Inferior parietal cortex (tissue), 1 donor: ENCODE measurements around the gene PTPN21.
A peak's percentile ranks its signal among the peaks of the same experiment; 100 is the strongest.

Source experiments
- DNase-seq: peaks from one replicate; pipeline ENCODE4 v3.0.0-alpha.2; 2016; ENCODE audit errors: extremely low spot score

PTPN21 gene

DNA sequence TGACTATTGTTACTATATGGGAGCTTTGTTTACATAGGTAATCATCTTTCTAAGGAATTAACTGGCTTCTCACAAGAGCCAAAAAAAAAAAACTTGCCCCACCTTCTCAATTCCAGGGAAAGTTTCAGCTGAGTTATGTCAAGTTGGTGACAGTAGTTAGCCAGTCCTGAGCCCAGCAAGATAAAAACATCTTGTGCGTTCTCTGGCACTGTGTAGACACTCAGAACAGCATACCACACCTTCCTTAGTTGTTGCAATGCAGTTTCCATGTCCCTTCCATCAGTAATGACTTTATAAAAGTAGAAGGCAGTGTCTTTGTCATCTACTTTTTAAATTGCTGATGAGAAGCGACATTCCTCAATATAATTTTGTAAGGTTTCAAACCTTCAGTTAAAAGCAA is 50.2 kb downstream of the PTPN21 start:
- DNase-seq = no peak

DNA sequence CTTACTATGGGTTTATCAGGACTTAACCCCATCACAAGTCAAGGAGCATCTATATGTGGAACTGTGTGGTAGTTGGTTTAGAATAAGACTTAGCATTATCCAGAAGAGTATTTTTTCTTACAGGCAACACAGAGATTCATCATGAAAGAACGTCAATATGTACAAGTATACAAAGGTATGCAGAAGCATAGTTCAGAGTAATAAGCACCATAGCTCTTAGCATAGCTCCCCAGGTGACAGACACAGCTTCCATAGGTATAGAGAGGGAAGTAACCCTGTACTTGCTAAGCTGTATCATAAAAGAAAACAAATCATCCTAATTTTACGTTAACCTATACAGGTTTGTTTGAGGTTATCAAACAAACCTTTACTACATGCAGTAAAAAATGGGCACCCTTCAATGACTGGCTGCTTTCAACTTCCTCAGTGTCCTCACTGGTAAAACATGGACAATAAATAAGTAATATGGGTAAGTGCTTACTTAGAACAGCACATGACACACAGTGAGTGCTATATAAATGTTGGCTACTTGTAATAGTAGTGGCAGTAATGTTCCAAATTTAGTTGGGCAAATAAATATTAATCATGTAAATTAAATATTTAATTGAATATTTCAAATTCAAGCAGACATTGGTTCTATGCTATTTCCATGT is 50.9 kb downstream of the PTPN21 start:
- no peak for DNase-seq

DNA sequence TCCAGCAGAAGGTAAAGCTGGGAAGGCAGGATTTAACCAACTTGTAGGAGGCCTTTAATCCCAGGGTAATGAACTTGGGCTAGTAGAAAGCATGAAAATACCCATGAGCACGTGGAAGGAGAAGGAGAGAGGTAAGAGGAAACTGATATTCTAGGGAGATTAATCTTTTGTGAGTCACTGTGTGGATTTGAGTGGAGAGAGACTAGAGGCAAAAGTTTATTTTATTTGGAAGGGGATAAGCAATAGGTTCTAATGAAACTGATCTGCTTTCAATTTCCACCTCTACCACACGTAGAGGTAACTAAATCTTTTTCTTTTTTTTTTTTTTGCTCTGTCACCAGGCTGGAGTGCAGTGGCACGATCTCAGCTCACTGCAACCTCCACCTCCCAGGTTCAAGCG is 52.1 kb downstream of the PTPN21 start:
- no peak for DNase-seq

DNA sequence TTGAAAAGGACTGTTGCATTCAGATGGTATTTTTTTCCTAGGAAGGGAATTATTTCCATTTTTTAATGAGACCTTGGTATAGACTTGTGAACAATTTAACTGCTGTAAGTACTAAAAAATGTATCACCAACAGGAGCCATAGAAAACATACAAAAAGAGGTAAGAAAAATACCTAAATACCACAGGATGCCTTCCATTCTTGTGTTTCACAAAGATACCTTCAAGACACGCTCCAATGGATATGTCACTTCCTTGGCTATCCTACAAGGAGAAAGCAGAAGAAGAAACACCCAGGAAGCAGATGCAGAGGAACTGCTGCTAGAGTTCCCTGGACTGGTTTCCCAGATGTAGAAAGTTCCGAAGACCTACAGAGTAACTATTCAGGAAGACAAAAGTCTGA is 54.2 kb downstream of the PTPN21 start:
- no peak for DNase-seq

DNA sequence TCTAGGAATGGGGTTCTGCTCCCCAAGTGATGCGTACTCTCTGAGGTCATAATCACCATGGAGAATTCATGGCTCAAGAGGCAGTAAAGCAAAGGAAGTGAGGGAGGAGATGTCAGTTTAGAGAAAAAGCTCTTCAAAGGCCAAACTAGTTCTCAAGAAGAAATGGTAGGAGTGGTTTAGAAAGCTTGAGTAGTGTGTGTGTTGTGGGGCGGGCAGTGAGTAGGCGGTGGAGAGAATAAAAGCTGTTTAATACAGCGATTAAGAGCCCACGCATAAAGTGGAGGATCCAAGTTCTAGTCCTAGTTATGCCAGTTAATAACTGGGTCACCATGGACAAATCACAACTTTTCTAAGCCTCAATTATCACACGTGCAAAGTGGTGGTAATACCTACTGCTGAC is 55.6 kb downstream of the PTPN21 start:
- DNase-seq = no peak

DNA sequence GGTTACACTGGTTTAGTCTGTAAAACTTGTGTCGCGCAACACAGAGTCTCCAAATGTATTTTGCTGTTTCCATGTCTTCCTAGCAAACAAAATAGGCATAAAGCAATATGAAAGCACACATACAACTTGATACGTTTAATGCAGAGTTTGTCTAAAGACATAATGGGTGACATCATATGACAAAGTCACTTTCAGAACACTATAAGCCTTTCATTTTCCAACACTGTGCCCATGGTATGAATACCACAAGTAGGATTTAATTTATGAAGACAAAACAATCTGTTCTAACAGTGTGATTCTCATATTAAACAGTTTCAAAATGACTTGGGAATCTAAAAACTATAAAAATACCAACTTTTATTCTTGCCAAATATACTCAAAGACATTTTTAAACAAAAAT is 58.4 kb downstream of the PTPN21 start:
- DNase-seq = peak; percentile 51

DNA sequence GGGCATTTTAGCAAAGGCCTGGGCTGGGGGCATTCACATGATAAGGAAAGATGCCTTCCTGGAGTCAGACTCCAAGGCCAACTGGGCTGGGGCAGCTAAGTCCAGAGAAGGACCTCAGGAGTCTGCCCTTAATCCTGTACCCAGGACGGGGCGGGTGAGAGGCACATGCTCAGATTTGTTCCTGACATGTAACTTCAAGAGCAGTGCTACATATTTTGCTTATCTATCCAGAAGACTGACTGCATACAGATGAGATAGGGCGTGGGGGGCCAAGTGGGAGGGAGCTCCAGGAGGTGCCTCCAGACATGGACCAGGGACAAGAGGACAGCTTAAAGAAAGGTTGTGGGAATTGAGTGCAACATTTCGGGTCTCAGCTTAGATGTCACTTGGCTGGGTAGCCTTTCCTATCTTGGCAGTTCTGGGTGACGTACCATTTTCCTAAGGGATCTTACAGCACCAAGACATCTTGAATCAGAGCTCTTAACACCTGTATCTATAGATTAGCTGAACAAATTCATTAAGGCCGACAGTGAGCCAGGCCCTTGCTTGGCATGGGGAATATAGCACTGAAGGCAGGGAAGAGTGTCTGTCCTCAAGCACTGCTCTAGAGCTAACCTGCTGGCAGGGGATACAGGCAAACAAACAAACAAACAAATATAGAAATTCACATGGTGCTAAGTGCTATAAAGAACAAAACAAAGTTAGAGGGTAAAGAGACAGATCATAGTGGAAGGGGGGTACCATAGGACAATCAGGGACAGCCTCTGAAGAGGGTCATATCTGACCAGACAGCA is 61.2 kb downstream of the PTPN21 start:
- no peak for DNase-seq

DNA sequence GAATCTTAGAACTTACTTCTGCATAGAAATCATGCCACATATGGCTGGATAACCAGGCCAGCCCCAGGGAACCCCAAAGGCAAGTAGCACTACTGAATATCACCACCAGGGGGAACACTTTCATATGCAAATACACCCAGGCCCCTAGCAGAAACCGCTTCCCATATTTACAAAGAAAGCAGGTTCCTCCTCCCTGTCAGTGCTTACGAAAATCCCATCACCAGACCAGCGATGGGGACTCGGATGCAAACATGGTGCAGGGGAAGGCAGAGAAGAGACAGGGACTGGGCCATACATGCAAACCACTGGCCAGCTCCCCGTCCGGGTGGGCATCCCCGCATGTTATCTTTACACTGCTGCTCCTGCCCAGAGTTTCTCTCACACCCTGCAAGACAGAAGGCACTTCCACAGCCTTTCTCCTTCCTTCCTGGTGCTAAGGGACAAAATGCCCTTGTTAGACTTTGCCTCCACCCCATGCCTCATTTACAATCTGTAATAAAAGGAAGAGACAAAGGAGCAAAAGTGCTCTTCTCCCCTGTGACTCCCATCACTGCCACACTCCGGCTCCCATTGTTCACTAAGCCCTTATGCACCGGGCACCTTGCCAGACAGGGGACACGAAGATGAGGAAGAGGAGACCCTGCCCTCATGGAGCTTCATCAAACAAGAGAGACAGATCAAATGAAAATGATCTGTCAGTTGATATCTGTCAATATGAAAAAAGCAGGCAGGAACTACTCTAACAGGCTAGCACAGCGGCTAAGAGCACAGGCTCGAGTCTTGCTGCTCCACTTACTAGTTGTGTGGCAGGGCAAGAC is 62.3 kb downstream of the PTPN21 start:
- peak; percentile 87 for DNase-seq

DNA sequence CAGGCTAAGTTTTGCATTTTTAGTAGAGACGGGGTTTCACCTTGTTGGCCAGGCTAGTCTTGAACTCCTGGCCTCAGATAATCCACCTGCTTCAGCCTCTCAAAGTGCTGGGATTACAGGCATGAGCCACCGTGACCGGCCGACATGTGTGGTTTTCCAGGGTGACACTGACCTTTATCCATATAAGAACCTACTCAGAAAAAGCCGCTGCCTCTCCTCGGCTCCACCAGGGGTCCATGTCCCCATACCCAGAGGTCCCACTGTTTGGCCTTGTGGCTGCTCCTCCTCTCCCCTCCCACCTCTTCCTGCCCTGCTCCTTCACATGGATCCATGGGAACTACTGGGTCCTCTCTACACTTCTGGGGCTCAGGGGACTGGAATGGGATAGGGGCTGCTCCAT is 64.6 kb downstream of the PTPN21 start:
- no peak for DNase-seq

DNA sequence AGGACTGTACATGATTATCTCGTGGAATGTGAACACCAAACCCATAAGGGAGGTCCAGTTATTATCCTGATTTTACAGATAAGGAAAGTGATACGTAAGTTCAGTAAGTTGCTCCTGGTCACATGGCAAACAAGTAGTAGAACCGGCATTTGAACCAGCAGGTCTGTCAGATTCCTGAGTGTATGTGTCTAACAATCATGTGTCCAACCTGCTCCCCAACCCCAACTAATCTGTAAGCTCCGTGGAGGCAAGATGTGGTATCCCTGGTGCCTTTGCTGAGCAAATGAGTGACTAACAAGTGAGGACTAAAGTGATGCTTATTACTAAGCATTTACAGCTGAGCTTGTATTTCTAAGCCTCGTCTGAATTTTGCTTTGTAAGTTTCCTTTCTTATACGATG is 65.9 kb downstream of the PTPN21 start:
- DNase-seq = no peak

DNA sequence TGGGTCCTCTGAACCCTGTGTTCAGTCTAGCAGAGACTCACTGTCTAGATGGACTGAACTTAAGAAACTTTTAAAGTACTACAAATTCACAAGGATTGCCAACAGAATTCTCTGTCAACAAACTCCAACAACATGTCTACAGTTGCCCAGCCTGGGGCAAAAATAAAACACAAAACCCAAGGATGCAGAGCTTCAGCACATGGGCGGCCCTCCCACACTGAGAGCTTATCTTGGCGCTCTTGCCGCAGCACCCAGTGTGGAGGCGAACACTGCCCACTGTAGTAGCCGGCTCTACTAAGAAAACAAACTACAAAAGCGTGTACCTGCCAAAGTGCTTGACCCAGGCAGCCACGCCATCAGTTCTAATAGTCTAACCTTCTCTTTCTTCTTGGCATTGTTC is 66.7 kb downstream of the PTPN21 start:
- no peak for DNase-seq

DNA sequence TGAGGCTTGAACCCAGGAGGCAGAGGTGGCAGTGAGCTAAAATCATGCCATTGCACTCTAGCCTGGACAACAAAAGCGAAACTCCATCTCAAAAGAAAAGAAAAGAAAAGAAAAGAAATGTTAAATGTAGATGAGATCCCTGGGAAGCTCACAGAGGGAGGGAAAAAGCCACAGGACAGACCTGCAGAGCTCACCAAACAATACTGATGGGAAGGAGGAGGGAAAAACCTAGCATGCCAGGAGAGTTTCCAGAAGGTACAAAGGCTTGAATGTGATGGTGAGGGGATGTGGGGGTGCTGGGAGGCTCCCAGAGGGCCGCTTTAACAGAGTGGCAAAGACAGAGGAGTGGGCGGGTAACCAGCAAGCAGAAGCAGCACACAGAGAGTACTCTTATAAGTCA is 72.3 kb downstream of the PTPN21 start:
- no peak for DNase-seq

DNA sequence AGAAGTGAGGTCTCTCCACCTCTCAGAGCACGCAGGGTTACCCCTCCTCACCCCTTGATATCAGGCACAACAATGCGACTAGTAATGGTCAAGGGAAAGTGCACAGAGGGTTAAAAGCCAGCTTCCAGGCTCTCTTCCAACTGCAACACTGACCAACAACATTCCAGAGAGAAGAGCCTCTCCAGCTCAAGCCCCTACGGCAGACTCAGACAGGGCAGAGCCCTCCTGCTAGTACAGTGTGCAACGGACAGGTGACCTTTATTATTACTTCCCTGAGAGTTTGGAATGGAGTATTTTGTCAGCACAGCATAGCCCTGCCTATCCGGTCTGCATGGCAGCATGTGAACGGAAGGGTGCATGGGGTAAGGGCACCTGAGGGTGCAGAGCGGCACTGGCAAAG is 73.0 kb downstream of the PTPN21 start:
- no peak for DNase-seq

DNA sequence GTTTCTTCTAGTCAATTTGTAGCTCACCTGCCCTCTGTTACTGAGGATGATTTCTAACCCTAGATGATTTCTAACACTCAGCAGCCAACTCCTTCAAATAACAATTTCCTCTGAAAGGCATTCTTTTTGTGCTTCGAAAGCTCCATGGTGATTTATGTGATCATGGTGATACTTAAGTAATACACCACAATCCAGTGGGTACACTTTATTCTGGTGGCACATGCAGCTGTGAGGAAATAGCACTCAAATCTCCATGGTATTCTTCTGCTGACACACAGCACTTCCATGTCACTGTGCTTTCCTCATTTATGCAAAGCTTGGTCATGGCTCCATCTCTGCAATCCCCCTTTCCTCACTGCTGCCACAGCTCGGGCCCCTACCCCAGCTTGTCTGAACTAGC is 73.7 kb downstream of the PTPN21 start:
- DNase-seq = no peak

DNA sequence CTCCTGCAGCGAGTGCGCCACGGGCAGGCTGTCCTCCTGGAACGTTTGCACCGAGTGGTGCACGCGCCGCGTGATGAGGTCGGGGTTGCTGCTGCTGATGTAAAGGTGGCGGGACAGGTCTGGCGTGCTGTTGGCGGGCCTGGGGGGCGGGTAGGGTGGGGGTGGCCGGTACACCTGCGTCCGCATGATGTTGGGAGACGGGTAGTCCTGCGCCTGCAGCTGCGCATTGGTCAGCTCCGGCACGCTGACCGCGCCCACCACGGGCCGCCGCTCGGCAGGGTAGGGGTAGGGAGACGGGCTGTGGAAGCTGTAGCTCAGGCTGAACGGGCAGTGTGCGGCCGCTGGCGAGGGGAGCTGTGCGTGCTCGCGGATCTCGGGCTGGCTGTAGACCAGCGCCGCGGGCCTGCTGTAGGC is 75.2 kb downstream of the PTPN21 start:
- no peak for DNase-seq

DNA sequence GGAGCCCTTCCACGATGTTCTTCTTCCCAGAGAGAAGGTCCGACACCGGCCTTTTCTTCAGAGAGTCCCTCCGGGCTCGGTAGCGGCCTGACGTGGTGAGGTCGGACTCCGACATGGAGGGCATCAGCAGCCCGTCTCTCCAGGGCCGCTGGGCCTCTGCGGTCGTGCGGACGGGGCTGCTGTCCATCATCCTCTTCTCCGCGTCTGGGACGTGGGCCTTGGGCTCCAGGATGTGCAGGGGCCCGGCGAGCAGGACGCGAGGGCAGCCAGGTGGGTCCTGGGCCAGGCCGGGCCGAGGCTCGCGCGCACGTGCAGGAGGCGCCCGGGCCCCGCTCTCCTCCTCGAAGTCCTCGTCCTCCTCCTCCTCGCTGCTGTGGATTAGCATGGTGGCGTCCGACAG is 75.9 kb downstream of the PTPN21 start:
- DNase-seq = no peak

DNA sequence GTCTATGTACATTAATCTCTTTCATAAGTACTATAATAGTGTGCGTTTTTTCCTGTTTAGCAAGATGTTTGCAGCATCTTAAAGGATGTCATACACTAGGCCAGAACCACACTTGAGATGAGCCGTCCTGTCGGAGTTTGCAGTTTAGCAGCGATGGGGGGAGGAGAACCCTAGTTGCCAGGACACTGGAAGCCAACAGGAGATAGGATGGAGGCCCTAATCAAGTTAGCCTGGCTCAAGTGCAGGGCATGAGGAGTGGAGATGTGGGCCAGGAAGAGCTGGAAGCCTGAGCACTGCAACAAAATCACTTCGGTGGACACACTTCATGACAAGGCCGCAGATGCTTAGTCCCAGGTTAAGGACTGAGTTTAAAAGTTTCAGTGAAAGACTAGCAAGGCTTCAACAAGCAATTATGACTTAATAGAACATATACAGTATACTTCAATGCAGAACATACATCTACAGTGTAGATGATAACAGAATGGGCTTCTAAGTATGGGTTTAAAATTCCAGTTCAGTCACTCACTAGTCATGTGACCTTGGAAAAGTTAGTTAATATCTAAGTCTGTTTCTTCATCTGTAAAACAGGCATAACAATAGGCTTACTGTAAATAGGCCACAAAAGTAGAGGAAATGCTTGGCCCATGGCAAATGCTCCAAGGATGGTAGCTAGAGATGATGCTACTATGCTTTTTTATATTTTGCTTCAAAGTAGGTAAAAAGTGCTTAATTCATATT is 77.1 kb downstream of the PTPN21 start:
- no peak for DNase-seq

DNA sequence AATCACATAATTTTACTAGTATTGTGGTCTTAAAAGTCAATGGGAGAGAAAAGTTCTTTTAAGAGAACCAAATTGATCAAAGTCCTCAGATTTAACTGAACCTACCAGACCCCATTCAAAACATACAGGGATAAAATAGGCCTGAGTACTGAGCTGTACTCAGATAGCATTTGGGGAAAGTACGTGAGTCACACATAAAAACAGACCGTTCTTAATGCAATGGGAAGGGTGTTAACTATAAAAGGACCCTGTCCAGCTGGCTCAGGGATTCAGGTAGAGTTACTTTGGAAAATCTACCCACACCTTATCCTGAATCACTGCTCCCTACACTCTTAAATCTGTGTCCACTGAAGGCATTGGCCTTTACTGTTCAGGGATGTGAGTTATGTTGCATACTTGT is 78.0 kb downstream of the PTPN21 start:
- DNase-seq = no peak

DNA sequence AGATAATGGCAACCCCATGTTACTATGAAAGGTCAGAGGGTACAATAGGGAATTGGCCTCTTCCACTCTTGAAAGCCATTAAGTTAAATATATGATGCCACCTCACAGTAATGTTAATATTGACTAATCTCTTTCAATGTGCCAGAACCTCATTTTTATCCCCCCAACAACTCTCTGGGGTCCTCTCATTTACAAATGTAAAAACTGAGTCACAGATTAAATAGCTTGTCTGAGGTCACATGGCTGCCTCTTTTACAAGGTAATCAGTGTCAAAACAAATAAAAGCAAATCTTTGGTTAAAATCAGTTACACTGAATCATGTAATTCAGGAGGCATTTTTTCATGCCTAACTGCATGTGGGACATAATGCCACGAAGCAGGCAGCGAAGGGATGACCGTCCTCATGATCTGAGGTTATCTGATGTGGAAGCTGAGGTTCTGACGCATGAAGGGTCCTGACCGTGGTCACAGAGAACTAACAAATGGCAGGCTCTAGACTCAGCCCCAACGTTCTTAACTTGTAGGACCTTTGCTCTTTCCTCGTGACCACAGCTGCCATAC is 78.5 kb downstream of the PTPN21 start:
- DNase-seq = no peak

DNA sequence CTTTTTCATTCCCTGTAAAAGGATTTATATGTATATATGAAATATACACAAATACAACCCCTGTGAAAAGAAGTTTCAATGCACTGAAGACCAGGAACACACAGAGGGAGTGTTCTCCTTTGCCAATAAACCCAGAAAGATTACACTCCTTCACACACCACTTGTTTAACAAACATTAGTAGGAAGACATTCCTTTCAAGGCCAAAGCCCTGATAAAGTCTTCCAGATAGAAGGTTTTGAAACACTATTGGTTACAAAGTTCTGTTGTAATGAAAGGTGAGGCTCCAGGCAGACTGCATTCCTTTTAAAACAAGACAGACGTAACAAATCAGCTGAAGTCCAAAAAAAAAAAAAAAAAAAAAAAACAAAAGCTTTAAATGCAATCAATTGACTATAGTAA is 81.0 kb downstream of the PTPN21 start:
- DNase-seq = no peak

DNA sequence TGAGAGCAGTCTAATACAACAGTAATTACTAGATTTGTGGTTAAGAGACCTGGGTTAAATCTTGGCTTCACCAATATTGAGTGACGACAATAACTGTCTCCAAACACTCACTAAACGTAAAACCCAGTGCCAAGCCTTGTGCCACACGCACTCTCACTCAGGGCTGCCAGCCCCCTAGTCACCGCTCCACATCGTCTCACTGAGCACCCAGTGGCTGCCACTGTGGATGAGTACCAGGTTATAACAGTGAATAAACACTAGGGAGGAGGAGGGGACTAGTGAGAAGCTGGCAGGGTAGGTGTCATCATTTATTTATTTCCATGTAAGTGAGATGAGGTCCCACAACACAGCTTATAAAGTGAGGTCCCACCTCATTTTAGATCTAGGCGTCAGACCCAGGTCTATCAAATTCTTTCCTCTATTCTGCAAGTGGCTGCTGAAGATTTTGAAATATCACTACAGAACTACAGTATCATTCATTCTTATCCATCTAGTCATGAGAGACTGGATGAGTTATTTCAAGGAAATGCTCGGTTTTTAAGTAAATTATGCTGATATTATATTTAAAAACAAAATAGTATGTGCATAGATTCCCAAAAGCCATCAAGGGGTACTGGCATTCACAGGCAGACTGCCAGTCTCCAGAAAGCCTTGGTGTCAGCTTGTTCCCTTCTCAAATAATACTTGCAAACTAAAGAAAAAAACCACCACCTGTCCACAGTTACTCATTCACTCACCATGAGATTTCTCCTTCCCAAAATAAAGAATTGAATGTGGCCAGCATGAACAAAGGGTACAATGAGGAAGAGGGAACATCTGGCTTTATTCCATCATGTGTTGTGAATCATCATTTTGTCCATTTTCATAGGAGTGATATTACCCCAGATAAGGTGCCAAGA is 84.0 kb downstream of the PTPN21 start:
- DNase-seq = peak; percentile 67
